Activated CD4-positive, CD25-positive, alpha-beta regulatory T cell treated with anti-CD3 and anti-CD28 coated beads, Interleukin-2, amount 50 U/mL, for 24 hours (primary cell): Measurements from ENCODE around the gene PPP2CA.
"Not testable (repeated sequence)": the region's sequence is repeated elsewhere in the genome, so short reads cannot be mapped to it uniquely, and the experiment has no call there.

ENCODE experiments used
- ATAC-seq, 2 donors: fragments of 150-1000 bp; cut with Tn5 transposase; one replicate each; pipeline ENCODE4 v1.10.0; 2021; ENCODE audit warnings: mild to moderate bottlenecking in 1 of 2, moderate library complexity in 1 of 2

Gene PPP2CA

DNA sequence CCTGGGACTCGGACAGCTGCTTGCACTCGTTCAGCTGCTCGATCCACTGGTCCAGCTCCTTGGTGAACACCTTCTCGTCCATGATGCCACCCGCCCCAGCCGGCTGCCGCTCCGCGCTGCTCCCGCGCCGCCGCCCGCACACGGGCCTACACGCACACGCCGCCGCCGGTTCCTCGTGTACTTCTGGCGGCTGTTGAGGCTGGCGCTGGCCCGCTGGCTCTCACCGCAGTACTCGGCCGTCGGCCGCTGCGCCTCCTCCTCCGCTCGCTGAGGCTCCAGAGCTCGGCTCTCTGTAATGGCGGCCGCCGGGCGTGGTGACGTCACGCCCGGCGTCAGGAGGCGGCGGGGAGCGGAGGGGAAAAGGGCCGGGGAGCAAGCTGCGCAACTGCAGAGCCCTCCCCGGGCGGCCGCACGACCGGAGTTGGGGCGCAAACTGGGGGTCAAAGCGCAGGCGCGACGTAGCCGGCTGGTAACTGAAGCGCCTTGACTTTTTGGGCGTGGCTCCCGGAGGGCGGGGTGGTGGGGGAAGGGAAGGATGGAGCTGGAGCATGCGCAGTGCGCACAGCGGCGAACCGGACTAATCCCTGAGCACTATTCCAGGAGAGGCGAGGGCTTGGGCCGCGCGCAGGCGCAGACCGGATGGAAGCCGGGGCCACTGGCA, at the start of gene PPP2CA:
TSS of gene PPP2CA (minus strand) at position 294 of the 661 bp plus-strand sequence. CDS start at position 82, 212 bp downstream.
- peak; percentile 82 to 84 for ATAC-seq

DNA sequence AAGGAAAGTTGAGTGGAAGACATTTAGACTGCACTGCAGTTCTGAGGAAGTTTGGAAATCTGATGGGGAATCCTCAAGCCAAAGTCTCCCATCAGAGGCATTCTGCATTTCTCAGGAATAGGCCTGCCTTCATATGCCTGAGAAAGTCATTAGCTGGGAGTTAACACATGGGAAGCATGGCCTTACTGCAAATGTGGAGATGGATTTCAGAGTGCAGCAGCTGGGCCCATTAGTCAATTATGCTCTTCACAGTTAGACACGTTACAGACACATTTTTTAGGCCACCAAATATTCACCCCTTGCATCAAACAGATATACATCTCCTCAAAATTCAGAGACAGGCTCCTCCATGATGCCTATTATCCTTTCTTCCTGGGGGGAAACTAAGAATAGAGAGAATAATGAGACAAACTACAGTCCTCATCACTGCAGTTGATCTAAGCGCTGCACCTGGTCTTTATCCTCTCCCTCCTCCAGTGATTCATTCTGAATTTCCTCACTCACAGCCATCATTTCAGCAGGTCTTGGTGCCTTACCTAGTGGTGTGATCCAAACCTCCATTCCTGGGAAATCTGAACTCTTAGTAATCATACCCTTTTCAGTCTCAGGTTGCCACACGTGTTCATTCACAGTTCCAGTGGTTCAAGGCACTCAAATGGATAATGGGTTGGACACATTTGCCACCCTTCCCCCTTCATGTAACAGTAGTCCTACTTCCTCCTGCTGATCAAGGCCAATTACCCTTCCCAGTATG, 47.9 kb upstream of the PPP2CA start:
- ATAC-seq, result no peak

DNA sequence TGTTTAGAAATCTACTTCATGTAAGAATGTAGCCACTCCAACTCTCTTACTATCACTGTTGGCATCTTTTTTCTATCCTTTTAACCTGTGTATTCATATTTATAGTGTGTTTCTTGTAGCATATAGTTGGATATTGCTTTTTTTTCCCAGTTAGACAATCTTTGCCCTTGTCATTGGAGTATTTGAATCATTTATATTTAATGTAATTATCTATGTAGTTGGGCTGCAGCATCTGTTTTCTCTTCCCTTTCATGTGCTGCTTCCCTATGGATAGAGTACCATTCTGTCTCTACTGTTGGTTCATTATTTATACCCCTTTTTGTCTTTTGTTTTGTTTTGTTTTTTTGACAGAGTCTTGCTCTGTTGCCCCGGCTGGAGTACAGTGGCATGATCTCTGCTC, 45.2 kb upstream of the PPP2CA start:
- ATAC-seq, result no peak

DNA sequence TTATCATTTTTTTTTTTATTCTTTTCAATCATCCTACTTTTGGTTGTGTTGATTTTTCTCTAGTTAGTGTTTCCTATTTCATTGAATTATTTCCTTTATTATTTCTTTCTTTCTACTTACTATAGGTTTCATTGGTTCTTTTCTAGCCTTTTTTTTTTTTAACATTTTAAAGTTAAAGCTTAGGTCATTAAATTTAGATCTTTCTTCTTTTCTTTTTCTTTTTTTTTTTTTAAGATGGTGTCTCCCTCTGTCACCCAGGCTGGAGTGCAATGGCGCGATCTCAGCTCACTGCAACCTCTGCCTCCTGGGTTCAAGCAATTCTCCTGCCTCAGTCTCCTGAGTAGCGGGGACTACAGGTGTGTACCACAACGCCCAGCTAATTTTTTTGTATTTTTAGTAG, 43.0 kb upstream of the PPP2CA start:
- ATAC-seq, result no peak

DNA sequence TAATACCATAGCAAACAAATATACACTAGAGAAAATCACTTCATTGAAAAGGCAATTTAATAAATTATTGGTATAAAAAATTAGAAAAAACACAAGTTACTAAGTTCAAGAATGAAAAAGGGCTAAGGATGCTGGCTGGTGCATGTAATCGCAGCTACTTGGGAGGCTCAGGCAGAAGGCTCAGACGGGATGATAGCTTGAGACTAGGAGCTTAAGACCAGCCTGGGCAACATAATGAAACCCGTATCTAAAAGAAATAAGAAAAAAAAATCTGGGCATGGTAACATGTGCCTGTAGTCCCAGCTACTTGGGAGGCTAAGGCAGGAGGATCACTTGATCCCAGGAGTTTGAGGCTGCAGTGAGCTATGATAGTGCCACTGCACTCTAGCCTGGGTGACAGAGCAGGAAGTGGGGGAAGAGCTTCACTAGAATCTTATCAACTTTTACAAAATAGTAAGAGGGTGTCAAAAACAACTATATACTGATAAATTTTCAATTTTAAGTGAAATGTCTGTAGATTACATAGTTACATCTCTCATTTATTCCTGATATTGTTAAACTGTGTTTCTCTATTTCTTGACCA, 42.2 kb upstream of the PPP2CA start:
- no peak for ATAC-seq

DNA sequence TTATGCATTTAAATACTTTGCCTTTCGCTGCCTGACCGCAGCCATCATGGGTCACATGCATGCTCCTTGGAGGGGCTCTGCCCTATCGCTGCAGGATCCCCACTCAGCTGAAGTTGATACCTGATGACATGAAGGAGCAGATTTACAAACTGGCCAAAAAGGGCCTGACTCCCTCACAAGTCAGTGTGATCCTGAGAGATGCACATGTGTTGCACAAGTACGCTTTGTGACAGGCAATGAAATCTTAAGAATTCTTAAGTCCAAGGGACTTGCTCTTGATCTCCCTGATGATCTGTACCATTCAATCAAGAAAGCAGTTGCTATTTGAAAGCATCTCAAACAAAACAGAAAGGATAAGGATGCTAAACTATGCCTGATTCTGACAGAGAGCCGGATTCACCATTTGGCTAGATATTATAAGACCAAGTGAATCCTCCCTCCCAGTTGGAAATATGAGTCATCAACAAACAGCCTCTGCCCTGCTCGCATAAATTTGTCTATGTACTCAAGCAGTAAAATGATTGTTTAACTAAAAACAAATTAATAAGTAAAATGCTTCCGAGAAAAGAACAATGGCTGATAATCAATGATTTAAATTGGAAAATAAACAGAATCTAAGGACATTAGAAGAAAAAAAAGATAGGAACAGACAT, 41.6 kb upstream of the PPP2CA start:
- no peak for ATAC-seq

DNA sequence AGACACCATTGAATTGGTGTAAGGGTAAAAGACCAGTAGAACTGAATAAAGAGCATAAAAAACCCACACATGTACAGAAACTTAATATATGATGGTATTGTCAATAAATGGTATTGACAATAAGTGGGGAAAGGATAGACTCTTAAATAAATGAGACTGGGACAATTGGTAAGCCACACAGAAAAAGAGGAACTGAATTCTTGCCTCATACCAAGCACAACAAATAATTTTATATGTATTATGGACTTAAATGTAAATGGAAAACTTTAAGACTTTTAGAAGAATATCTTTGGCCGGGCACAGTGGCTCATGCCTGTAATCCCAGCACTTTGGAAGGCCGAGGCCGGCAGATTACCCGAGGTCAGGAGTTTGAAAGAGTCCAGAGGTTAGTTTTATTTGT, 37.9 kb upstream of the PPP2CA start:
- no peak for ATAC-seq

DNA sequence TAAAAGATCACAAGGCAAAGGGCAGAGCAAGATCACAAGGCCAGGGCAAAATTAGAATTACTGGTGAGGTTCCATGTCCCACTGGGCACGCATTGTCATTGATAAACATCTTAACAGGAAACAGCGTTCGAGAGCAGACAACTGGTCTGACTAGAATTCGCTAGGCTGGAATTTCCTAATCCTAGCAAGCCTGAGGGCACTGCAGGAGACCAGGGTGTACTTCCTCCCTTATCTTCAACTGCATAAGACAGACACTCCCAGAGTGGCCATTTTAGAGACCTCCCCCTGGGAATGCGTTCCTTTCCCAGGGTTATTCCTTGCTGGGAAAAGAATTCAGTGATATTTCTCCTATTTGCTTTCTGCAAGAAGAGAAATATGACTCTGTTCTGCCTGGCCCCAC, 36.8 kb upstream of the PPP2CA start:
- not testable (repeated sequence) for ATAC-seq

DNA sequence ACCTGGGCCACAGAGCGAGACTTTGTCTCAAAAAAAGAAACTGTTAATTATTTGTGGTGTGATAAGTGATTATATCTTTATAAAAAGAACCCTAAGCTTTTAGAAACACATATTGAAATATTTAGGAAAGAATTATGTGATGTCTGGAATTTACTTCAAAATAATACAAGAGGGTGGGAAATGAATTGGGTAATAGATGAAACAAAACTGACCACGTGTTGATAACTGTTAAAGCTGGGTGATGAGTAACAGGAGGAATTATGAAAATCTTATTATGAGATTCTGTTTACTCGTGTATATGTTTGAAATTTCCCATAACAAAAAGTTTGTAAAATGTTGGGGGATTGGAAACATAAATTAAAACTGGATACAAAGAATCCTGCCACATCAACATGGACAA, 33.0 kb upstream of the PPP2CA start:
- ATAC-seq, result no peak

DNA sequence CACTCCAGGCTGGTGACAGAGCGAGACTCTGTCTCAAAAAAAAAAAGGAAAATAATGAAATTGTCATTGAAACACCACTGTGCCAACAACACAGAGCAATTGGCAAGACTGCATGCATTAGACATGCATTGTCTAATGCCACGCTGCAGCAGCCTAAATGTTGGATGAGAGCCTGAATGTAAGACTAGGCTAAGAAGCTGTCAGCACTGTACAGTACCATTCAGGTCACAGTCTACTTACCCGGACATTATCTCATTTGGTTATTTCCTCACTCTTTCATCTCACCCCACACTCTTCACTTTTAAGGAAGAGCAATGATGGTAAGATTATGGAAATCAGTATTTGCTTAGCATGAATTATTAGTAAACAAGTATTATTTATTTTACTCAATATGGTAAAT, 31.3 kb upstream of the PPP2CA start:
- ATAC-seq, result no peak

DNA sequence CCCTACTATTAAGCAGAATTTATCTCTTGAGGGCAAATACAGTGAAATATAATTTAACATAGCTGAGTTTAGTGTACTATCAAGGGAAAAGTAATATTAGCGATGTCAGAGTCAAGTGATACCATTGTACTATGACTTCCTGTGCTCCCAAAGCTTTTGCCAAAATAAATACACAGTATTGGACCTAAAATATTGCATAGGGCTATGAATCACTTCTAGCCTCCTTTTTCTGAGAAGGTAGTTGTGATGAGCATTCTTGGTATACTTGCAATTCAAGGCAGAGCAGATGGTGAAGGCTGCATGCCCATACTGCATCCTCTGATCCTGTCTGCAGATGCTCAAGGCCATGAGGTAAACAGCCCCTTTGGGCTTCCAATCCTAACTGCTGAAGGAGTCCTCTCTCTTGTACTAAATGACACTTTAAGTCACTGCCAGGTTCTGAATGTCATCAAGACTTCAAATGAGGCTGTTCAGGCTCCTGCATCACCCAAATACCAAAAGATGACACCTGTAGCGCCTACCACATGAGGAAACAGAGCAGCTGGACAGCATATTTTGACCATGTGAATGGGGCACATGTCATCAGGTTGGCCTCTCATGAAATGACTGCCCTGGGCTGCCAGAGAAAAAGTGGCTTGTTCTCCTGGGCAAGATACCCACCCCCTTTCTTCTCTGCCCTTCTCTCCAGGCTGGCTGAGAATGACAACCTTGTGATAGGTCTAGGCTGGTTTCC, 29.7 kb upstream of the PPP2CA start:
- no peak for ATAC-seq

DNA sequence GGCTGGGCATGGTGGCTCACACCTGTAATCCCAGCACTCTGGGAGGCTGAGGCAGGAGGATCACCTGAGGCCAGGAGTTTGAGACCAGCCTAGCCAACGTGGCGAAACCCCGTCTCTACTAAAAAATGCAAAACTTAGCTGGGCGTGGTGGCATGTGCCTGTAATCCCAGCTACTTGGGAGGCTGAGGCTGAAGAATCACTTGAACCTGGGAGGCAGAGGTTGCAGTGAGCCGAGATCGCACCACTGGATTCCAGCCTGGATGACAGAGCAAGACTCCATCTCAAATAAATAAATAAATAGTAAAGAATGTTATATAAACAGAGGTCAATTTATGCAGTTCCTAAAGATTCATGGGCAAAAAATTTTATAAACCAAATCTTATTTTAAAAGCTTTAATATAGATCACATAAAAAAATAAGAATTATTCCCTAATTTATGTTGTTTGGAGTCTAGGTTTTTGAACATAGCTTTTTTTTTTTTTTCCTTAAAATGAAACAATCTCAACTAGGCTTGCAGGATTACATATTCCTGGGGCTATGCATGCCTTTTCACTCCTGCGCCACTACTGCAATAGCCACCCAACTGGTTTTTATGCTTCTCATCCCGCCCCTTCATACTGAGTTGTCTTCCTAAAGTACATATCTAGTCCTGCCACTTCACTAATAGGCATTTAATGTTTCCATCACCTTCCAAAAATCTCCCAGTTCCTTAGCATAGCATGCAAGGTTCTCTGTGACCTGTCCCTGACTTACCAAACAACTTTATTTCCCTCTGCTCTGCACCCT, 27.7 kb upstream of the PPP2CA start:
- not testable (repeated sequence) for ATAC-seq

DNA sequence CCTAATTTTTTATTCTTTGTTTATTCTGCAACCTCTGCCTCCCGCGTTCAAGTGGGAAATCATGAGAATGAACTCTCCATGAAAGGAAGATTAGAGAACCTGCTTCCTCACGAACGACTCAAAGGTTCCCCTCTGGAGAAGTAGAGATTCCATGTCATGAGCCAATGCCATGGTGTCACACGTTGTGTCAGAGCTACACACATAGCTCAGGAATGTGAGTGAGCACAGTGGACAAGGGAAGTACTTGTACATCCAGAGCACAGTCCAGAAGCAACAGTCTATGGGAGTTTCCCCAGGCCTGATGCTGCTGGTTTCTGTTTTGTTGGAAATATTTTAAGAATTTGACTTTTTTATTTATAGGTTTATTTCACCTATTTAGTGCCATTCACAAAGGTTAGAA, 26.8 kb upstream of the PPP2CA start:
- ATAC-seq, result no peak

DNA sequence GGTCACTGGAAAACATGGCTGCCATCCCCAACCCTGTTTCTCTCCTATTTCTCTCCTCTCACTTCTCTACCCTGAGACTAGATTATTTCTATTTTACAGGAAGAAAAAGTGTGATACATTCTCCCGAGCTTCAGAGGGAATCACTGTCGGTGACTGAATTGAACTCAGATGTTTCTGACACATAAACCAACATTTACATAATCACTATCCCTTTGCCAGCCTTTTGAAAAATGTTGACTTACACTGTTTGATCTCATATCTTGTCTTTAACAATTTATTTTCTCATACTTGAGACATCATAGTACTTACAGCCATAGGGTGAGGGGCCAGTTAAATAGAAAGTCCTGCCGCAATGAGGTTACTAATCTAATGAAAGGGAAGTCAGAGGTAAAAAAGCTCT, 25.1 kb upstream of the PPP2CA start:
- ATAC-seq, result no peak

DNA sequence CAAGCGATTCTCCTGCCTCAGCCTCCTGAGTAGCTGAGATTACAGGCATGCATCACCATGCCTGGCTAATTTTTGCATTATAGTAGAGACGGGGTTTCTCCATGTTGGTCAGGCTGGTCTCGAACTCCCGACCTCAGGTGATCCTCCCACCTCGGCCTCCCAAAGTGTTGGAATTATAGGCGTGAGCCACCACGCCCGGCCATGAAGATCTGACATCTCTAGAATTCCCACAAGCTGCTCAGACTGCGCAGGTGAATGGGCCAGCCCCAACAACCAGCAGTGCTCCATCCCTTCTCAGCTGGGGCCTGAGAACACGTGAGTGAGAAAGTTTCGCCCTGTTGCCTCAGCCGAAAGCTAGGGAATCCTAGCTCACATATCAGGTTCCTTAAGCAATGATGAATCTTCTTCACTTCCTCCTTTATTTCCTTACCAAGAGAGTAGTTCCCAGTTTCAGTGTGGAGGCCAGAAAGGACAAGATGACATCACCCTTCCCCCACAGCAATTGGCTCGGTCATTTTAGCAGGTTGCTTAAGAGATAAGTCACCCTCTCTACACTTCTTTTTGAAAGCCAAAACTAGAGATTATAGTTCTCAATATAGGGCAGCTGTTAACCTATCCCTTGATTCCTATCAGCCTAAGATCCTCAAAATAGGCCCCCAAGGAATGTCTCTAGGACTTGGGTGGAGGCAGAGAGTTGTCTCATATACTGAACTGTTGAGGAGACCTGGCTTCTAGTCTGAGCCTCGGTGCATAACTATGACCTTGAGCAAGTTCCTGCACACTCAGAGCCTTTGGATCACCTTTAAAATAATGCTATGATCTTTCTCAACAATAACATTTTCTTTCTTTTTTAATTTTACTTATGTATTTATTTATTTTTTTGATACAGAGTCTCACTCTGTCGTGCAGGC, 23.9 kb upstream of the PPP2CA start:
- ATAC-seq, result no peak

DNA sequence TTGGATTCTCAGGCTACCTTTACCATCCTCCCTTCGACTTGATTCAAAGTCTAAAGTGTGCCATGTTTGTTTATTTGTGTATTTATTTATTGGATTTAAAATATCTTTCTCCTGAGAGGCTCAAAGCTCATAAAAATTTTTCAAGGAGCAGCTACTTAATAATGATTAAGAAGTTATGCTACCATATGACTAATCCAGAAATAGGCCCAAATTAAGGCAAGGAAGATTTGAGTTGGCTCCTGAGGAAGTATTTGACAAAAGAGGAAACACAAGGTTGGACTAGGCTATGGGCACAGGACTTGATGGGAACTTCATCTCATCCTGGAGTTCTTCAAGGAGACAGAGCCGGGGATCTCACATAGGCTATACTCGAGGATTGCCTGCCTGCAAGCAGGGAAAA, 22.4 kb upstream of the PPP2CA start:
- no peak for ATAC-seq

DNA sequence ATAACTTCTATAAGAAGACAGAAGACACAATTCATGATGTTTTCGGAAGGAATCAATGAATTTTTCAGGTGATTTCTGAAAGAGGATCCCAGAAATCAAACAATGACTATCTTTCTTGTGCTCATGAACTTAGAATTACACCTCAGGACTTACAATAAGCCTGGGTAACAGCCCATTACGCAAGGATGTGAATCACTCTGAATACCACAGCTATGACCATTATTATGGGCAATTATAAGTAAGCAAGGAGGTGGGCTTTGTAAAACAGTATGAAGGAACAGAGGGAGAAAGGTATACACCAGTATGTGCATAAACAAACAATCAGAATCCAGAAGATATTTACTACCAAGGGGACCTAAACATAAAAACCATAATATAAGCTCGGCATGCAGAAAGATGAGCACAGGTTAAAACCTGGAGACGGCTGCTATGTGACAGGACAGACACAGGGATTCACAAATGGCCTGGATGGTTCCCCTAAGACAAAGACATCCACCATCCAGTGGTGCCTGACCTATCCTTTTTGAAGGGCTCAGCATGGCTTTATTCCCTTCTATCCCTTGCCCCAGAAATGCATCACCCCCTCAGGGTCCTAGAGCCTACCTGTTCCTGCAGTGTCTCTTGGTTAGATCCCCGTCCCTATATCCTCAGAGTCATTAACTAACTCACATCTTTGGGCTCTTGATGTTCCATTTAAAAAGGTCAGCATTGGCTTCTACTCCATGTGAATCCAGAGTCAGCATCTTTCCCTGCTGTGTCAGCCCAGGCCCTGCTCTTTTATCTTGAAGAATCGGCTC, 21.8 kb upstream of the PPP2CA start:
- no peak for ATAC-seq

DNA sequence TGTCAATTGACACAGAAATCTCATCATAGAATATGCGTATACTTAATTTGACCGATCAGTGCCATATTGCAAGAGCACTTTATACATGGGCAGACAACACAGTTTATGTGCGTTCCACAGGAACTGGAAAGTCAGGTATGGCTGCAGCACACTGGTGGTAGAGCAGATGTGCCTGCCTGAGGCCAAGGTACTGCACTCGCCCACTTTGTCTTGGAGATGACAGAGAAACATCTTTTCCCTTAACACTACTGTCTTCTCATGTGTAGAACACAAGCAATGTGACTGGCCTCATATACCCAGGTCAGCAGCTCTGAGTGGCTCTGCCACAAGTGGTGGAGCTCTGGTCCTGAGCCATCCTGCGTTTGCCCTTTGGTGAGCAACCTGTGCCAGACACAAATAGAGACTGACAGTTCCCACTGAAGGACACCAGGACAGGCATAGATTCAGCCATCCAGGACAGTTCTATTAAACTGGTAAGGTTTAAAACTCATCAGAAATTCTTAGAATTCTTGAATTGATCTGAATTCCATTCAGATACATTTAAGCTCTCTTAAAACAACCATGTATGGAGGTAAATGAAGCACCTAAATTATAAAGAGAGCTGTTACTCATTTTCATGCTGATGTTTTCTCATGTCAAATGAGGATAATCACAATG, 21.0 kb upstream of the PPP2CA start:
- ATAC-seq, result no peak

DNA sequence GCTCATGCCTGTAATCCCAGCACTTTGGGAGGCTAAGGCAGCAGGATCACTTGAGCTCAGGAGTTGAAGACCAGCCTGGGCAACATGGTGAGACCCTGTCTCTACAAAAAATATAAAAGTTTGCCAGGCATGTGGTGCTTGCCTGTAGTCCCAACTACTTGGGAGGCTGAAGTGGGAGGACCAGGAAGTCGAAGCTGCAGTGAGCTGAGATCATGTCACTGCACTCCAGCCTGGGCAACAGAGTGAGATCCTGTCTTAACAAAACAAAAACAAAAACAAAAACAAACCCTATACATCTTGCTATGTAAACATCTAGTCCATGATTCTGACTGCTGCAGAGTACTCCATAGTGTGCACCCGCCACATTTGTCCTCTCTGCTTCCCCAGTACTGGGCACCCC, 19.8 kb upstream of the PPP2CA start:
- no peak for ATAC-seq
